Keratinocyte (primary cell): ENCODE results near the gene CHMP2A.
"Not testable (repeated sequence)": the region's sequence is repeated elsewhere in the genome, so short reads cannot be mapped to it uniquely, and the experiment has no call there.

Source experiments
- CTCF ChIP-seq, 3 experiments: IDR thresholded peaks in 1 of 3; conservative IDR thresholded peaks in 1 of 3; optimal IDR thresholded peaks in 1 of 3; 2 replicates in 2 of 3; 3 replicates in 1 of 3; pipeline versions ENCODE3 to v1.5.1; 2011; ENCODE audit warnings: low read length in 3 of 3, mild to moderate bottlenecking in 3 of 3, moderate library complexity in 2 of 3, control low read depth in 1 of 3, inconsistent platforms in 1 of 3; ENCODE audit not compliant: insufficient read depth in 2 of 3; ENCODE audit errors: extremely low read depth in 1 of 3
- EZH2 ChIP-seq: IDR thresholded peaks from one replicate; pipeline ENCODE4 v1.6.1; 2012; ENCODE audit warnings: inconsistent platforms, mild to moderate bottlenecking, low read length, moderate library complexity

DNA sequence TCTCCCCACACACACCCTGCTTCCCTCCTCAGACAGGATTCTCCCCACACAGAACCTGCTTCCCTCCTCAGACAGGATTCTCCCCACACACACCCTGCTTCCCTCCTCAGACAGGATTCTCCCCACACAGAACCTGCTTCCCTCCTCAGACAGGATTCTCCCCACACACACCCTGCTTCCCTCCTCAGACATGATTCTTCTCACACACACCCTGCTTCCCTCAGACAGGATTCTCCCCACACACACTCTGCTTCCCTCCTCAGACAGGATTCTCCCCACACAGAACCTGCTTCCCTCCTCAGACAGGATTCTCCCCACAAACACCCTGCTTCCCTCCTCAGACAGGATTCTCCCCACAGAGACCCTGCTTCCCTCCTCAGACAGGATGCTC is 15.7 kb downstream of the CHMP2A start:
- not testable (repeated sequence) for TF ChIP-seq EZH2; CTCF (optimal IDR thresholded peaks at IDR 0.05 in 1 of 3, IDR thresholded peaks at IDR 0.05 in 1 of 3, conservative IDR thresholded peaks at IDR 0.05 in 1 of 3; ENCODE audit: extremely low read depth in 1 of 3, insufficient read depth in 2 of 3, low read length in 3 of 3)
